Neural cell (in vitro differentiated cells): Measurements from ENCODE around the gene VGF. TPM values are rescaled to one million over a fixed set of nuclear protein-coding genes. Genes with fewer than 3 reads are reported as not detected.
A peak's percentile ranks its signal among the peaks of the same experiment; 100 is the strongest.

ENCODE experiments used
- H2AFZ ChIP-seq: fragments of 200-600, 300-800 bp; sonication (generic), shearing (Covaris generic); 2 replicates; pipeline ENCODE4 v1.6.0; 2014; ENCODE audit warnings: low read depth, mild to moderate bottlenecking, antibody characterized with exemption, low read length, moderate library complexity
- H3F3A ChIP-seq: fragments of 200-600 bp; shearing (Covaris generic); 2 replicates; pipeline ENCODE4 v1.6.1; 2016; ENCODE audit warnings: mild to moderate bottlenecking, moderate library complexity, mixed read lengths, antibody characterized with exemption, low read length; ENCODE audit not compliant: insufficient read depth, poor library complexity, severe bottlenecking
- H3K27ac ChIP-seq: fragments of 200-600, 300-800 bp; sonication (generic), shearing (Covaris generic); 2 replicates; pipeline ENCODE4 v1.5.1; 2014; ENCODE audit warnings: mild to moderate bottlenecking, low read length, moderate library complexity
- H3K27me3 ChIP-seq: fragments of 300-800, 200-600 bp; sonication (generic), shearing (Covaris generic); 2 replicates; pipeline ENCODE4 v1.6.0; 2014; ENCODE audit warnings: mild to moderate bottlenecking, low read depth, low read length, moderate library complexity; ENCODE audit not compliant: insufficient read depth
- H3K36me3 ChIP-seq: fragments of 300-800, 200-600 bp; sonication (generic), shearing (Covaris generic); 2 replicates; pipeline ENCODE4 v1.5.1; 2014; ENCODE audit warnings: mild to moderate bottlenecking, antibody characterized with exemption, low read length, moderate library complexity; ENCODE audit not compliant: insufficient read depth
- H3K4me2 ChIP-seq: fragments of 300-800, 200-600 bp; sonication (generic), shearing (Covaris generic); 2 replicates; pipeline ENCODE4 v1.6.0; 2014; ENCODE audit warnings: mild to moderate bottlenecking, low read length
- H3K4me3 ChIP-seq: fragments of 300-800, 200-600 bp; sonication (generic), shearing (Covaris generic); 2 replicates; pipeline ENCODE4 v1.5.1; 2014; ENCODE audit warnings: mild to moderate bottlenecking, low read length, moderate library complexity
- H3K79me2 ChIP-seq: fragments of 200-600 bp; shearing (Covaris generic); replicated peaks from 2 replicates; pipeline ENCODE4 v1.6.0; 2014; ENCODE audit warnings: mild to moderate bottlenecking, low read length, moderate library complexity; ENCODE audit not compliant: insufficient read depth
- H3K9ac ChIP-seq: fragments of 300-800, 200-600 bp; sonication (generic), shearing (Covaris generic); 2 replicates; pipeline ENCODE4 v1.6.1; 2016; ENCODE audit warnings: mild to moderate bottlenecking, low read length, mixed read lengths
- H3K9me2 ChIP-seq: fragments of 200-600 bp; shearing (Covaris generic); 2 replicates; pipeline ENCODE4 v1.6.1; 2016; ENCODE audit warnings: mild to moderate bottlenecking, low read length, mixed read lengths; ENCODE audit not compliant: insufficient read depth
- H3K9me3 ChIP-seq: fragments of 200-600, 300-800 bp; sonication (generic), shearing (Covaris generic); 2 replicates; pipeline ENCODE4 v1.6.1; 2016; ENCODE audit warnings: mild to moderate bottlenecking, mixed run types, low read length, moderate library complexity, mixed read lengths
- H4K20me1 ChIP-seq: fragments of 200-600 bp; shearing (Covaris generic); 2 replicates; pipeline ENCODE4 v1.6.1; 2016; ENCODE audit warnings: mild to moderate bottlenecking, mixed run types; ENCODE audit not compliant: insufficient read depth
- EP300 ChIP-seq: fragments of 450-650 bp; conservative IDR thresholded peaks from 2 replicates; pipeline ENCODE4 v1.6.1; 2014; ENCODE audit warnings: antibody characterized with exemption, mild to moderate bottlenecking, moderate library complexity; ENCODE audit not compliant: poor library complexity, severe bottlenecking
- POLR2AphosphoS5 ChIP-seq: IDR thresholded peaks from 2 replicates; pipeline ENCODE4 v1.6.1; 2012
- RAD21 ChIP-seq: fragments of 450-650 bp; conservative IDR thresholded peaks from 2 replicates; pipeline ENCODE4 v1.6.1; 2014; ENCODE audit warnings: antibody characterized with exemption, mild to moderate bottlenecking, moderate library complexity
- SMC3 ChIP-seq: fragments of 450-650 bp; conservative IDR thresholded peaks from 2 replicates; pipeline ENCODE4 v1.6.1; 2014; ENCODE audit warnings: antibody characterized with exemption, mild to moderate bottlenecking, moderate library complexity; ENCODE audit not compliant: poor library complexity
- TAF1 ChIP-seq: IDR thresholded peaks from 2 replicates; pipeline ENCODE4 v1.6.1; 2012; ENCODE audit warnings: low read depth
- polyA plus RNA-seq: library from polyadenylated mRNA; depleted of rRNA; stranded (reverse); fragments of >200 nt; gene quantifications from 2 replicates; pipeline ENCODE4 v1.2.3, GENCODE V29; 2014
- TF ChIP-seq, protein P1 (sequence below): fragments of 450-650 bp; IDR thresholded peaks from 2 replicates; pipeline ENCODE4 v1.5.1; 2014; ENCODE audit warnings: antibody characterized with exemption, mild to moderate bottlenecking, moderate library complexity; ENCODE audit not compliant: poor library complexity, severe bottlenecking
- TF ChIP-seq, protein P2 (sequence below): IDR thresholded peaks from 2 replicates; pipeline ENCODE4 v1.6.1; 2012; ENCODE audit warnings: borderline replicate concordance

VGF gene
- polyA plus RNA-seq, 1 donor from 2014 or later: 39.3 TPM

DNA sequence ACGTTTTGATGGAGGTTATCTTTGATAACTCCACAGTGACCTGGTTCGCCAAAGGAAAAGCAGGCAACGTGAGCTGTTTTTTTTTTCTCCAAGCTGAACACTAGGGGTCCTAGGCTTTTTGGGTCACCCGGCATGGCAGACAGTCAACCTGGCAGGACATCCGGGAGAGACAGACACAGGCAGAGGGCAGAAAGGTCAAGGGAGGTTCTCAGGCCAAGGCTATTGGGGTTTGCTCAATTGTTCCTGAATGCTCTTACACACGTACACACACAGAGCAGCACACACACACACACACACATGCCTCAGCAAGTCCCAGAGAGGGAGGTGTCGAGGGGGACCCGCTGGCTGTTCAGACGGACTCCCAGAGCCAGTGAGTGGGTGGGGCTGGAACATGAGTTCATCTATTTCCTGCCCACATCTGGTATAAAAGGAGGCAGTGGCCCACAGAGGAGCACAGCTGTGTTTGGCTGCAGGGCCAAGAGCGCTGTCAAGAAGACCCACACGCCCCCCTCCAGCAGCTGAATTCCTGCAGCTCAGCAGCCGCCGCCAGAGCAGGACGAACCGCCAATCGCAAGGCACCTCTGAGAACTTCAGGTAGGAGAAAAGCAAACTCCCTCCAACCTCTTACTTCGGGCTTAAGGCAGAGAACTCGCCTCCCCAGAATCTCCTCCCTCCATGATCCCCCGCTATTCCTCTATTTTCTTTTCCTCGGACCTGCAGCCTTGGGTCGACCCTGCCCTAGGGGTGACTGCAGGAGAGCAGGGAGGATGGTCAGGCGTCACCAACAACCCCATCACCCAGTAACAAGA lies 38.5 kb downstream of the VGF start, which contains the start of gene SERPINE1:
TSS of gene SERPINE1 (plus strand) at position 454 of the 809 bp plus-strand sequence. CDS start 1,290 bp downstream, outside the sequence.
- Histone ChIP-seq H4K20me1 (no peaks in the 10 kb centered on the region), H3K9me2 (no peaks in the 10 kb centered on the region), H3K79me2 (no peaks in the 10 kb centered on the region), H3K27me3 (no peaks in the 10 kb centered on the region), H3K9me3 (no peaks in the 10 kb centered on the region), H3K36me3 (no peaks in the 10 kb centered on the region), H2AFZ (no peak within 1 kb of the TSS), H3K9ac (peak within 1 kb of the TSS; percentile 3), H3K4me3 (peak within 1 kb of the TSS; percentile 41), H3F3A (no peaks in the 10 kb centered on the region), H3K4me2 (no peak within 1 kb of the TSS), H3K27ac (no peak within 1 kb of the TSS)
- no peak for TF ChIP-seq SMC3
- TF ChIP-seq, protein P1, sequence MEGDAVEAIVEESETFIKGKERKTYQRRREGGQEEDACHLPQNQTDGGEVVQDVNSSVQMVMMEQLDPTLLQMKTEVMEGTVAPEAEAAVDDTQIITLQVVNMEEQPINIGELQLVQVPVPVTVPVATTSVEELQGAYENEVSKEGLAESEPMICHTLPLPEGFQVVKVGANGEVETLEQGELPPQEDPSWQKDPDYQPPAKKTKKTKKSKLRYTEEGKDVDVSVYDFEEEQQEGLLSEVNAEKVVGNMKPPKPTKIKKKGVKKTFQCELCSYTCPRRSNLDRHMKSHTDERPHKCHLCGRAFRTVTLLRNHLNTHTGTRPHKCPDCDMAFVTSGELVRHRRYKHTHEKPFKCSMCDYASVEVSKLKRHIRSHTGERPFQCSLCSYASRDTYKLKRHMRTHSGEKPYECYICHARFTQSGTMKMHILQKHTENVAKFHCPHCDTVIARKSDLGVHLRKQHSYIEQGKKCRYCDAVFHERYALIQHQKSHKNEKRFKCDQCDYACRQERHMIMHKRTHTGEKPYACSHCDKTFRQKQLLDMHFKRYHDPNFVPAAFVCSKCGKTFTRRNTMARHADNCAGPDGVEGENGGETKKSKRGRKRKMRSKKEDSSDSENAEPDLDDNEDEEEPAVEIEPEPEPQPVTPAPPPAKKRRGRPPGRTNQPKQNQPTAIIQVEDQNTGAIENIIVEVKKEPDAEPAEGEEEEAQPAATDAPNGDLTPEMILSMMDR: peak; percentile 28

DNA sequence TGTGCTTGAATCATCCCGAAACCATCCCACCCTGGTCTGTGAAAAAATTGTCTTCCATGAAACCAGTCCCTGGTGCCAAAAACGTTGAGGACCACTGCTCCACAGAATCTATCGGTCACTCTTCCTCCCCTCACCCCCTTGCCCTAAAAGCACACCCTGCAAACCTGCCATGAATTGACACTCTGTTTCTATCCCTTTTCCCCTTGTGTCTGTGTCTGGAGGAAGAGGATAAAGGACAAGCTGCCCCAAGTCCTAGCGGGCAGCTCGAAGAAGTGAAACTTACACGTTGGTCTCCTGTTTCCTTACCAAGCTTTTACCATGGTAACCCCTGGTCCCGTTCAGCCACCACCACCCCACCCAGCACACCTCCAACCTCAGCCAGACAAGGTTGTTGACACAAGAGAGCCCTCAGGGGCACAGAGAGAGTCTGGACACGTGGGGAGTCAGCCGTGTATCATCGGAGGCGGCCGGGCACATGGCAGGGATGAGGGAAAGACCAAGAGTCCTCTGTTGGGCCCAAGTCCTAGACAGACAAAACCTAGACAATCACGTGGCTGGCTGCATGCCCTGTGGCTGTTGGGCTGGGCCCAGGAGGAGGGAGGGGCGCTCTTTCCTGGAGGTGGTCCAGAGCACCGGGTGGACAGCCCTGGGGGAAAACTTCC lies 39.2 kb downstream of the VGF start:
- no peaks in the 10 kb centered on the region for H3K9me2 ChIP-seq
- TF ChIP-seq TAF1: no peak
- TF ChIP-seq, protein P1: no peak
- TF ChIP-seq RAD21: no peak
- TF ChIP-seq, protein P2, sequence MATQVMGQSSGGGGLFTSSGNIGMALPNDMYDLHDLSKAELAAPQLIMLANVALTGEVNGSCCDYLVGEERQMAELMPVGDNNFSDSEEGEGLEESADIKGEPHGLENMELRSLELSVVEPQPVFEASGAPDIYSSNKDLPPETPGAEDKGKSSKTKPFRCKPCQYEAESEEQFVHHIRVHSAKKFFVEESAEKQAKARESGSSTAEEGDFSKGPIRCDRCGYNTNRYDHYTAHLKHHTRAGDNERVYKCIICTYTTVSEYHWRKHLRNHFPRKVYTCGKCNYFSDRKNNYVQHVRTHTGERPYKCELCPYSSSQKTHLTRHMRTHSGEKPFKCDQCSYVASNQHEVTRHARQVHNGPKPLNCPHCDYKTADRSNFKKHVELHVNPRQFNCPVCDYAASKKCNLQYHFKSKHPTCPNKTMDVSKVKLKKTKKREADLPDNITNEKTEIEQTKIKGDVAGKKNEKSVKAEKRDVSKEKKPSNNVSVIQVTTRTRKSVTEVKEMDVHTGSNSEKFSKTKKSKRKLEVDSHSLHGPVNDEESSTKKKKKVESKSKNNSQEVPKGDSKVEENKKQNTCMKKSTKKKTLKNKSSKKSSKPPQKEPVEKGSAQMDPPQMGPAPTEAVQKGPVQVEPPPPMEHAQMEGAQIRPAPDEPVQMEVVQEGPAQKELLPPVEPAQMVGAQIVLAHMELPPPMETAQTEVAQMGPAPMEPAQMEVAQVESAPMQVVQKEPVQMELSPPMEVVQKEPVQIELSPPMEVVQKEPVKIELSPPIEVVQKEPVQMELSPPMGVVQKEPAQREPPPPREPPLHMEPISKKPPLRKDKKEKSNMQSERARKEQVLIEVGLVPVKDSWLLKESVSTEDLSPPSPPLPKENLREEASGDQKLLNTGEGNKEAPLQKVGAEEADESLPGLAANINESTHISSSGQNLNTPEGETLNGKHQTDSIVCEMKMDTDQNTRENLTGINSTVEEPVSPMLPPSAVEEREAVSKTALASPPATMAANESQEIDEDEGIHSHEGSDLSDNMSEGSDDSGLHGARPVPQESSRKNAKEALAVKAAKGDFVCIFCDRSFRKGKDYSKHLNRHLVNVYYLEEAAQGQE: no peak
- TF ChIP-seq EP300: no peak
- TF ChIP-seq POLR2AphosphoS5: no peak
- TF ChIP-seq SMC3: no peak
- no peak overlapping the region for H3K4me2 ChIP-seq
- H3K36me3 ChIP-seq: no peaks in the 10 kb centered on the region
- no peaks in the 10 kb centered on the region for H4K20me1 ChIP-seq
- no peak overlapping the region for H3K27ac ChIP-seq
- H3K27me3 ChIP-seq: no peaks in the 10 kb centered on the region
- H3K4me3 ChIP-seq: no peak overlapping the region
- H2AFZ ChIP-seq: no peak overlapping the region
- H3F3A ChIP-seq: no peaks in the 10 kb centered on the region
- H3K9ac ChIP-seq: no peak overlapping the region
- no peaks in the 10 kb centered on the region for H3K79me2 ChIP-seq
- no peaks in the 10 kb centered on the region for H3K9me3 ChIP-seq
